GM18858 (cell line): Measurements from ENCODE around the gene TAOK3.
"Not testable (repeated sequence)": the region's sequence is repeated elsewhere in the genome, so short reads cannot be mapped to it uniquely, and the experiment has no call there.

Experiments used
- ATAC-seq: cut with Tn5 transposase; IDR thresholded peaks from one replicate; pipeline ENCODE4 v1.9.1; 2021; ENCODE audit not compliant: unreplicated experiment

The TAOK3 gene

GRCh38 chr12:118372541-118373495, at the start of gene TAOK3:
Gene TAOK3, minus strand, starts transcription at chr12:118372907. Its CDS starts 117,340 bp downstream, at chr12:118255567.
- peak; percentile 53 for ATAC-seq

GRCh38 chr12:118420673-118421072, 48.0 kb upstream of the TAOK3 start:
- ATAC-seq: no peak

DNA sequence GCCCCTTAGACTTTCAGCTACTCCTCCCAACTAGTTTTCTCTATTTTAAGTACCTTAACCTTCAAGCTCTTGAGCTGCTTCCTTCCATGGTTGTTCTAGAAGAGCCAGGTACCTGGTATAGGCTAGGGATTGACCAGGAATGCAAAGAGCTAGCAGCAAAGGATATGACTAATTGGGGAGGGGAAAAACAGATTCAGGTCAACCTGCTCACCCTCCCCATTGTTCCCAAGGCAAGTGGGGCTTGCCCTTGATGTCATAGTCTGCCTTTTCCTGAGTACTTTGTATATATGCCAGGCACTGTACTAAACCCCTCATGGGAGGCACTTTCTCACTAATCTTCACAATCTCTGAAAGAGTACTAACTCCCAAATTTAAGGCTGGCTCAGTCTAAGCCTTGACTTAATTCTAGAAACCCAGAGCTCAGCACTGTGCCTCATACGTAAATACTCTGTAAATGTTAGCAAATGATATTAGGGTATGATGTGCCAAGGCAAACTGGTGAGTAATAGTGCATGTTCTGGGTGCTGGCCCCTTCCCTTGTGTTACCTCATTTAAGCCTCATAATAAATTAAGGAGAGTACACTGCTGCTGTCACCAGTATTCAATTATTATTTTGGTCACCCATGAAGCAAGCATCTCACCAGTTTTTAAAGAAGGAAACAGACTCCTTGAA, 45.8 kb upstream of the TAOK3 start:
- ATAC-seq: no peak

GRCh38 chr12:118417942-118418341, 45.2 kb upstream of the TAOK3 start:
- no peak for ATAC-seq

- no peak for ATAC-seq
These were observed 37.1 kb upstream of the TAOK3 start for GRCh38 chr12:118409834-118410233.

GRCh38 chr12:118408241-118408640, 35.5 kb upstream of the TAOK3 start:
- ATAC-seq: not testable (repeated sequence)

GRCh38 chr12:118404876-118405521, 32.3 kb upstream of the TAOK3 start:
- ATAC-seq: no peak

DNA sequence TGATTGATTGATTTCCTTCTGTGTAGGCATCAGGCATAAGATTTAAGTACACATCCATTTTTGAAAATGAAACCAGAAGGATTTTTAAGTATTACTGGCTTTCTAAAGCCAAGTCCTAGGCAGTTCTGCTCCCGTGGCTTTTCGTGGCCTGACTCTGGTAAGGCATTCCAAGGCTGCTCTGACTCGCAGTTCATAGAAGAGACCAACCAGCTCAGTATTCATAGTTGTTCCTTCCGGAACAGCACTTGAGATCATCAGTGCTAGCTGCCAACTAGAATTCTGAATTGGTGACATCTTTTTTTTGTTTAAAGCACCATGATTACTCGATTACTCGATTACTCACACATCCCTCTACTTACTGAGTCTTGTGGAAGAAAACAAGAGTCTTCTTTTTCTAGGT, 29.5 kb upstream of the TAOK3 start:
- no peak for ATAC-seq

DNA sequence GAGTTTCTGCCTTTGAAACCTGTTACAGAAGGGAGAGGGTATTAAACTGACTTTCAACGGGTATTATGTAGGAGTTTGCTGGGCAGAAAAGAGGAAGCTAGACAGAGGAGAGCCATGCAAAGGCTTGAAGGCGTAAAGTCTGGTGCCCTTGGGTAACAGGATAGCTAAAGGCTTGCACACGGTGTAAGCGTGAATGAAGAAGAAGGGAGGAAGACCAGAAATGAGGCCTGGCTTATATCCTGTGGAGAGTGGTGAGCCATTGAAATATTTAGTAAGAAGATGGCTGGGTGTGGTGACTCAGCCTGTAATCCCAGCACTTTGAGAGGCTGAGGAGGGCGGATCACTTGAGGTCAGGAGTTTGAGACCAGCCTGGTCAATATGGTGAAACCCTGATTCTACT, 26.2 kb upstream of the TAOK3 start:
- ATAC-seq: no peak

DNA sequence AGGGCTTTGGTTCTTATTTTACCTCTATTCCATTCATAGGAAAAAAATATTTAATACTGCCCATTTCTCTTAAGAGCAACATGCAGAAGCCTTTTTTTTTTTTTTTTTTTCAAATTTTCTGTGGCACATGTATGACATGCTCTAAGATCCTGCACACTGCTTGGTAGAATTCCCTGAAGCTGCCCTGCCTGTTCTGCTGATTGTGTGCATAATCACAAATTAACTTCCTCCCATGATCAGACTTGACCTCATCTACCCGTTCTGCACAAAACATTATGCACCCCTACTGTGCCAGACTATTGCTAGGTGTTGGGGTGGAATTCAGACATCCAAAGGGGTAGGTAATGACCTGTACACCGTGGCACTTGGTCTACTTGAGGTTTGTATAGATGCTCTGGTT, 25.8 kb upstream of the TAOK3 start:
- ATAC-seq: no peak

DNA sequence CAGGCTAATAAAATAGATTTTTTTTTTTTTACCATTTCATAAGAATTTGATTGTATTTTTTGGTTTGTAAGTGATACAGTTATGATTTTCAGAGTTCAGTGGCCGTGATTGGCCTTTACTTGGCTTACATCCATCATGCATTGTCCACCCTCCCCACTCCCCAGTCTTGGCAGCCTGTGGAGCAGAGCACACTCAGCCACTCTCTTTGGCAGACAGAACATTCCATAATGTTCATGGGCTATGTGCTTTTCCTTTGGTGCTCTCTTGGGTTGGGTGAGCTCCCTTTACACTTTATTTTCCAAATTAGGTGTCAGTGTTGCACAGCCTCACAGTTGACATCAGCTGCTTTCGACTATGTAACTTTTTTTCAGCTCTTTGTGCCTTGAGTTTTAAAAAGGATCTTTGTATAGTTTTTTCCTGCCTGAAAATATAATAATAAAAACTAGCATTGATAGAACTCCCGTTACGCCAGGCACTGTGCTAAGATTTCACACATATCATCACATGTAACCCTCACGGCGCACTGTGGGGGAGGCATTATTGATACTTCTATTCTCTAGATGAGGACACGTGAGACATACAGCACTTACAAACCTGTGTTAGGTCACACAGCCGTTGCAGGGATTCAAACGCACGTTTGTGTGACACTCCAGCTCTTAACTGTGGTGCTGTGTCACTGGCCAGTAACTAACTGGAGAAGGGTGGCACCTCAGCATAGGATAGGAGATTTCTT, 25.2 kb upstream of the TAOK3 start:
- ATAC-seq: no peak

GRCh38 chr12:118391836-118392235, 19.1 kb upstream of the TAOK3 start:
- ATAC-seq: no peak

DNA sequence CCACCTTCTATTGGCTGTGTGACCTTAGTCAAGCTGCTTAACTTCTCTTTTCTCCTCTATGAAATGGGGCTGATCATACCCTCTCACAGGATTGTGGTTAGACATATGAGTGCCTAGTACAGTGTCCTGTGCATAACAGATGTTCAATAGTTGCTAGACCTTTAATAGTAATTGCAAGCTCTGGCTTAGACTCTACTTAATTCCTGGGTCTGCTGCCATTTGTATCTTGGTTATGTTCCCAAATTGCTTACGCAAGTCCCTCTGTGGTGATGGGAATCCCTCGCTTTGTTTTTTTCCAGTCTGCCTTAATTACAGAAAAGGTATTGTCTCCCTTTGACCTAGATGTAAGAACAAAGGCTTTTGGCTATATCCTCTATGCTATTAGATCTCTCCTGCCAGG, 18.7 kb upstream of the TAOK3 start:
- no peak for ATAC-seq

- no peak for ATAC-seq
These were observed 5.3 kb upstream of the TAOK3 start for GRCh38 chr12:118377884-118378470.

- no peak for ATAC-seq
These were observed 4.5 kb upstream of the TAOK3 start for GRCh38 chr12:118377021-118377883.

DNA sequence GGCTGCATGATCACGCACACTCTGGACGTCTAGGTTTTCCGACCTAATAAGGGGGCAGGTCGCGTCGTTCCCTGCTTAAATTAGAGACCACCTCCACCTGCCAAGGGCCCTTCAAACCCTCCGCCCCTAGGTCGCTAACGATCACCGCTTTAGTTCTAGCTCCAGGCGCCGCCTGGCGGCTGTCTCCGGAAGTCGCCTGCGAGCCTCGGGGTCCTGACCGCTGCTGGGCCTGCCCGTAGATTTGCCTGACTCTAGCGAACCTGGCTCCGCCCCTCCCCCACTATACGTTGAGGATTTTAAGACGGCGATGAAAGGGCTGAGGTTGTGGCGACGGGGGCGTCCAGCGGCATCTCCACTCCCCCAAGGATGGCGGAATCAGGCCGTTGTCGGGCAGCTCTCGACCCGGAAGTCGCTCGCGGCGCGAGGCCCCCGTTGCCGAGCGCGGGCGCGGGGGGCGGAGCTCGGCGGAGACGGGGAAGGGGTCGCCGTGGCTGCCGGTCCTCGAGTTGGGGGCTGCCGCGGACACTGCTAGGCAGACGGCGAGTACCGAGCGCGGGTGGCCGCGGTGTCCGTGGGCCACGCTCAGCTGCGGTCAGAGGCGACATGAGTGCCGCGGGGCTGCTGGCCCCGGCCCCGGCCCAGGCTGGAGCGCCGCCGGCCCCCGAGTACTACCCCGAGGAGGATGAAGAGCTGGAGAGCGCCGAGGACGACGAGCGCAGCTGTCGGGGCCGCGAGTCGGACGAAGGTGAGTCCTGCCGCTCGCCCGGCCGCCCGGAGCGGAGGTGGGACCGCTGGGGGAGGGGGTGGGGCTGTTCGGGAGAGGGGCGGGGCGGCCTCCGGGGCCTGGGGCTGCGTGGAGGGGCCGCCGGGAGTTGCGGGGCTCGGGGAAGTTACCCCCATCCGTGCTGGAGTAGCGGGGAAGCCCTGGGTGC, 3.6 kb upstream of the TAOK3 start, which contains the start of gene SUDS3:
Gene SUDS3, plus strand, starts transcription at position 467 of the 932 bp plus-strand sequence. Its CDS starts 137 bp downstream, at position 604.
- peak; percentile 24 for ATAC-seq

GRCh38 chr12:118375348-118375747, 2.6 kb upstream of the TAOK3 start:
- ATAC-seq: no peak

DNA sequence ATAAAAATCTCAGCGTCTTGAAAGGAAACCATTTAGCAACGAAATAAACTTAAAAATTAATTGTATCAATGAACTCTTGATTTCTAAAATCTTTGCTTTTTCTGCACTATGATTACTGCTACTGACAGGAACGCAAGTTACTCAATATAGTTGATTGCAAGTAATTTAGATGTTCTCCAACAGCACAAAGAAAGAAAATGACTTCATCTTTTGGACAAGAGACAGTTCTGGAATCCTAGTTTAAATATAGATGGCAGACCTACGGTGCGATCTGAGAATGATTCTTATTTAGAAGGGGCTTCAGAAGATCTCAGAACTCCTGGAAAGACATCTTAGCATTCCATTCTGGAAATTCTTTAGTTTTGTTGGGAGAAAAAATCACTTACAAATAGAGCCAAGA, 2.2 kb upstream of the TAOK3 start:
- no peak for ATAC-seq
